ENCODE measurements around the gene MDFIC2.
"Not testable (repeated sequence)": the region's sequence is repeated elsewhere in the genome, so short reads cannot be mapped to it uniquely, and the experiment has no call there.

MDFIC2 gene

GRCh38 chr3:70256566-70256965 lies 55.9 kb downstream of the MDFIC2 start:
- DNase-seq: no peak

GRCh38 chr3:70250492-70250891 lies 61.9 kb downstream of the MDFIC2 start:
- DNase-seq: no peak

- no peak for DNase-seq
Observed at GRCh38 chr3:70249509-70250160, 62.8 kb downstream of the MDFIC2 start.

GRCh38 chr3:70248856-70249255 lies 63.6 kb downstream of the MDFIC2 start:
- no peak for DNase-seq

GRCh38 chr3:70247955-70248354 lies 64.5 kb downstream of the MDFIC2 start:
- DNase-seq: no peak

- no peak for DNase-seq
Observed at GRCh38 chr3:70245746-70246525, 66.5 kb downstream of the MDFIC2 start.

- DNase-seq: no peak
Observed at GRCh38 chr3:70244422-70244821, 68.0 kb downstream of the MDFIC2 start.

GRCh38 chr3:70242297-70242882 lies 70.0 kb downstream of the MDFIC2 start:
- DNase-seq: no peak

GRCh38 chr3:70233812-70234211 lies 78.6 kb downstream of the MDFIC2 start:
- DNase-seq: no peak

GRCh38 chr3:70233112-70233511 lies 79.3 kb downstream of the MDFIC2 start:
- DNase-seq: no peak

GRCh38 chr3:70231266-70231701 lies 81.2 kb downstream of the MDFIC2 start:
- DNase-seq: no peak

- DNase-seq: no peak
Observed at GRCh38 chr3:70227437-70227836, 85.0 kb downstream of the MDFIC2 start.

- DNase-seq: no peak
Observed at GRCh38 chr3:70225146-70225545, 87.3 kb downstream of the MDFIC2 start.

- DNase-seq: no peak
Observed at GRCh38 chr3:70224337-70224736, 88.1 kb downstream of the MDFIC2 start.

- no peak for DNase-seq
Observed at GRCh38 chr3:70218471-70218870, 94.0 kb downstream of the MDFIC2 start.

GRCh38 chr3:70211274-70211673 lies 101.2 kb downstream of the MDFIC2 start:
- DNase-seq: not testable (repeated sequence)

GRCh38 chr3:70201975-70202374 lies 110.5 kb downstream of the MDFIC2 start:
- no peak for DNase-seq

GRCh38 chr3:70189884-70190473 lies 122.5 kb downstream of the MDFIC2 start:
- no peak for DNase-seq

GRCh38 chr3:70186221-70186620 lies 126.2 kb downstream of the MDFIC2 start:
- DNase-seq: no peak

- DNase-seq: no peak
Observed at GRCh38 chr3:70185661-70186060, 126.8 kb downstream of the MDFIC2 start.

GRCh38 chr3:70183781-70184504 lies 128.5 kb downstream of the MDFIC2 start:
- no peak for DNase-seq

GRCh38 chr3:70182166-70182565 lies 130.3 kb downstream of the MDFIC2 start:
- no peak for DNase-seq

- no peak for DNase-seq
Observed at GRCh38 chr3:70180664-70181063, 131.8 kb downstream of the MDFIC2 start.
